Ovary (tissue), 3 donors: ENCODE data around the gene NDUFB6.

Experiments
- CTCF ChIP-seq, 3 donors: fragments of 450-650 bp in 2 of 3; fragments of 200-600 bp in 1 of 3; IDR thresholded peaks; one replicate each; pipeline versions ENCODE4 v1.5.1 to v1.8.0; 2016 to 2022; ENCODE audit warnings: antibody characterized with exemption in 3 of 3, mild to moderate bottlenecking in 1 of 3
- EP300 ChIP-seq: sonication (generic); formaldehyde crosslinking; IDR thresholded peaks from one replicate; pipeline ENCODE4 v1.6.1; 2017; ENCODE audit warnings: antibody characterized with exemption
- POLR2A ChIP-seq: fragments of 450-650 bp; IDR thresholded peaks from one replicate; pipeline ENCODE4 v1.6.1; 2017; ENCODE audit warnings: antibody characterized with exemption, mild to moderate bottlenecking, moderate library complexity
- donor health status: DM: no; HTN: no; CAD: no.

- TF ChIP-seq EP300, result no peak
- TF ChIP-seq CTCF (IDR thresholded peaks at IDR 0.05), result no peak
- no peak for TF ChIP-seq POLR2A
Observed at GRCh38 chr9:32596096-32596865, 23.3 kb upstream of the NDUFB6 start.
